Glutamatergic neuron (in vitro differentiated cells): ENCODE results near the gene KCNJ4. TPM values are rescaled to one million over a fixed set of nuclear protein-coding genes. Genes with fewer than 3 reads are reported as not detected.

Experiments
- DNase-seq: peaks from one replicate; pipeline ENCODE4 v3.0.0; 2022
- H3K27ac Mint-ChIP-seq: one replicate; pipeline ENCODE4 v1.8.0; 2020; ENCODE audit warnings: mild to moderate bottlenecking, mixed read lengths, inconsistent platforms; ENCODE audit not compliant: unreplicated experiment
- H3K27me3 Mint-ChIP-seq: one replicate; pipeline ENCODE4 v1.8.0; 2020; ENCODE audit warnings: mild to moderate bottlenecking, moderate library complexity, mixed read lengths, inconsistent platforms; ENCODE audit not compliant: unreplicated experiment
- H3K36me3 Mint-ChIP-seq: one replicate; pipeline ENCODE4 v1.8.0; 2020; ENCODE audit warnings: mild to moderate bottlenecking, mixed read lengths, inconsistent platforms; ENCODE audit not compliant: unreplicated experiment
- H3K4me1 Mint-ChIP-seq: one replicate; pipeline ENCODE4 v1.8.0; 2020; ENCODE audit warnings: mild to moderate bottlenecking, low read depth, mixed read lengths, inconsistent platforms; ENCODE audit not compliant: unreplicated experiment
- H3K4me3 Mint-ChIP-seq: one replicate; pipeline ENCODE4 v1.8.0; 2020; ENCODE audit warnings: mild to moderate bottlenecking, mixed read lengths, inconsistent platforms; ENCODE audit not compliant: unreplicated experiment
- H3K9me3 Mint-ChIP-seq: one replicate; pipeline ENCODE4 v1.8.0; 2020; ENCODE audit warnings: mild to moderate bottlenecking, moderate library complexity, mixed read lengths, inconsistent platforms; ENCODE audit not compliant: unreplicated experiment
- CTCF ChIP-seq: fragments of 200-600 bp; sonication (generic); IDR thresholded peaks from one replicate; pipeline ENCODE4 v1.5.0; 2021; ENCODE audit not compliant: partially characterized antibody, unreplicated experiment
- total RNA-seq: library from RNA; stranded (reverse); fragmentation: NEBNext Ultra II Directional; extraction: Animal tissue kit (Norgen Biotek cat#: 25700); gene quantifications from one replicate; pipeline ENCODE4 v1.2.1, GENCODE V29; 2021; ENCODE audit not compliant: unreplicated experiment

The KCNJ4 gene
- total RNA-seq, 1 donor from 2014 or later = 0.86 TPM

- Mint-ChIP-seq H3K4me3 (no peak overlapping the region), H3K4me1 (no peaks in the 10 kb centered on the region), H3K9me3 (peaks cover 4% of the 10 kb centered on the region), H3K27ac (no peak overlapping the region), H3K36me3 (no peaks in the 10 kb centered on the region), H3K27me3 (peaks cover 8% of the 10 kb centered on the region)
- no peak for TF ChIP-seq CTCF
- DNase-seq = no peak
Measured at GRCh38 chr22:38437416-38437815, 17.6 kb downstream of the KCNJ4 start.

- H3K4me1 Mint-ChIP-seq = no peaks in the 10 kb centered on the region
- no peaks in the 10 kb centered on the region for H3K36me3 Mint-ChIP-seq
- H3K4me3 Mint-ChIP-seq = no peak overlapping the region
- no peak for DNase-seq
- H3K9me3 Mint-ChIP-seq = peaks cover 4% of the 10 kb centered on the region
- H3K27ac Mint-ChIP-seq = no peak overlapping the region
- H3K27me3 Mint-ChIP-seq = peaks cover 8% of the 10 kb centered on the region
- no peak for TF ChIP-seq CTCF
Measured at GRCh38 chr22:38436629-38437395, 18.2 kb downstream of the KCNJ4 start.

GRCh38 chr22:38435965-38436364 is 19.0 kb downstream of the KCNJ4 start:
- H3K4me3 Mint-ChIP-seq = no peak overlapping the region
- no peak for DNase-seq
- peaks cover 8% of the 10 kb centered on the region for H3K27me3 Mint-ChIP-seq
- no peaks in the 10 kb centered on the region for H3K4me1 Mint-ChIP-seq
- H3K36me3 Mint-ChIP-seq = no peaks in the 10 kb centered on the region
- no peak overlapping the region for H3K27ac Mint-ChIP-seq
- TF ChIP-seq CTCF = no peak
- H3K9me3 Mint-ChIP-seq = peaks cover 4% of the 10 kb centered on the region

GRCh38 chr22:38435010-38435409 is 20.0 kb downstream of the KCNJ4 start:
- Mint-ChIP-seq H3K27me3 (peaks cover 2% of the 10 kb centered on the region), H3K36me3 (no peaks in the 10 kb centered on the region), H3K27ac (no peak overlapping the region), H3K4me1 (no peaks in the 10 kb centered on the region), H3K4me3 (no peak overlapping the region), H3K9me3 (peaks cover 4% of the 10 kb centered on the region)
- DNase-seq = no peak
- TF ChIP-seq CTCF = no peak

- peaks cover 2% of the 10 kb centered on the region for H3K27me3 Mint-ChIP-seq
- no peak overlapping the region for H3K4me3 Mint-ChIP-seq
- TF ChIP-seq CTCF = no peak
- H3K4me1 Mint-ChIP-seq = peaks cover 2% of the 10 kb centered on the region
- H3K36me3 Mint-ChIP-seq = no peaks in the 10 kb centered on the region
- H3K27ac Mint-ChIP-seq = no peak overlapping the region
- no peak for DNase-seq
- H3K9me3 Mint-ChIP-seq = peaks cover 4% of the 10 kb centered on the region
Measured at GRCh38 chr22:38433871-38434270, 21.1 kb downstream of the KCNJ4 start.
